Middle frontal gyrus (tissue), 1 donor: ENCODE results near the gene FSIP1.

Experiments
- DNase-seq: peaks from one replicate; pipeline ENCODE4 v3.0.0-alpha.2; 2015; ENCODE audit warnings: low spot score; ENCODE audit errors: extremely low spot score

Gene FSIP1

DNA sequence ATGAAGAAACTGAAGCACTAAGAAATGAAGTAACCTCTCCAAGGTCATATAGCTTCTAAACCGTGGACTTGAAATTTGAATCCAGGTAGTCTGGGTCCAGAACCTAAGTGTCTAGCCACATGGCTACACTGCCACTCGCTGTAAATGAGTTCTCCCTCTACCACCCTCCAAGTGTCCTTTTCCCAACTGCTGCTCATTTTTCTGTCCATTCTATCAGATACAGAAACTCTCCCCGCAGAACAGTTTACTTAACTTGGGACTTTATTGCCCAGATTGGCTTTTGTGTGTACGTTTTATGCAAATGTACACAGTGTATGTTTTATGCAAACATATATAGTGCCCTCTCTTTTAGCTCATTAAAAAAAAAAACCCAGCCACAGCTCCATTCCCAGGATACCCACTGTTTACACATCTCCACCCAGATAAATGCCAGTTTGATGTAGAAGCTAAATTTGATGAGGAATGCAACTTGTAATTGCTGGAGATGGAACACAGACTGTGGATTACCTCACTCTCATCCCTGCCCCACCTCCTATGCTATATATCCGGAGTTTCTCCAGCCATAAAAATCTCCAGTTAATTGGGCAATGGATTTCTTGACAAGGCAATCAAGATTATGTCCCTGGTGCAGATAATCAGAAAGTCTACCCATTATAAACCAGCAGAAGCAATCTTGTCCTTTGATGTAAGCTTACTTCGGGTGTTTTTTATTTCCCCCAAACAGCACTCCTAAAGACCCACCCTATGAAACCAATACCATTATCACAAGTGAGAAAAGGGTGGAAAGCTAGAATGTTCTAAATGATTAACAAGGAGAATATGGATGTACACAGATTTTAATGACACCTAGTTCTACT, 159.8 kb downstream of the FSIP1 start:
- DNase-seq: no peak

DNA sequence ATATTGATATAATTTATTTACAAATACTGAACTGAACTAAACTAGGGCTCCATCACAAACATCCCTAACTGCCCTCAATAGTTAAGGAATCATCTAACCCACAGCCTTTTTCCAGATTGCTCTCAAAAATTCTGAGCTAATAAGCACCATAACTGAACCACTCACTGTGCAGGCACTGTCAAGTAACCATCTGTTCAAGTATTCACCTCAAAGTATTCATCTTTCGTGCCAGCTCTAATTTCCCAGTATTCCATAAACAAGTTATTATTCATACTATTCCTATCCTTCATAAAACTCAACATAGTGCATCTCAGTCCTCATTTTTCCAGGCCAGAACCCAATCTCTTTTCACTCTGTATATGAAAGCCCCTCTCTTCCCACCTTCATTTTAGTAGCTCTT, 160.7 kb downstream of the FSIP1 start:
- DNase-seq: no peak

DNA sequence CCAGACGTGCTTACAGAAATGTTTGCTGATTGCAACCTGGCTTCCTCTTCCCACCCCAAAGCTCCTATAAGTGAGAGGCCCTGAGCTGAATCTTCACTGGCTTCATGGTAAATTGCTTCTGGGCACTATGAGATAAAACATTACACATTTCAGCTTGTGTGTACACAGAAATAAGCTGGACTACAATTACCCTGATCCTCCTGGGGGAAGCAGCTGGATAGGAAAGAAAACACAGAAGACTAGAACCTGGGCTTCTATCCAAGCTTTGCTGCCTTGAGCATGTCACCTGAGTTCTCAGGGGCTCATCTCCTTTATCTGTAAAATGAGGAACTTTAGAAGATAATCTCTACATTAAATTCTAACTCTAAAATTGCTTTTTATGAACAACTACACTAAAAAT, 161.4 kb downstream of the FSIP1 start:
- DNase-seq: no peak

DNA sequence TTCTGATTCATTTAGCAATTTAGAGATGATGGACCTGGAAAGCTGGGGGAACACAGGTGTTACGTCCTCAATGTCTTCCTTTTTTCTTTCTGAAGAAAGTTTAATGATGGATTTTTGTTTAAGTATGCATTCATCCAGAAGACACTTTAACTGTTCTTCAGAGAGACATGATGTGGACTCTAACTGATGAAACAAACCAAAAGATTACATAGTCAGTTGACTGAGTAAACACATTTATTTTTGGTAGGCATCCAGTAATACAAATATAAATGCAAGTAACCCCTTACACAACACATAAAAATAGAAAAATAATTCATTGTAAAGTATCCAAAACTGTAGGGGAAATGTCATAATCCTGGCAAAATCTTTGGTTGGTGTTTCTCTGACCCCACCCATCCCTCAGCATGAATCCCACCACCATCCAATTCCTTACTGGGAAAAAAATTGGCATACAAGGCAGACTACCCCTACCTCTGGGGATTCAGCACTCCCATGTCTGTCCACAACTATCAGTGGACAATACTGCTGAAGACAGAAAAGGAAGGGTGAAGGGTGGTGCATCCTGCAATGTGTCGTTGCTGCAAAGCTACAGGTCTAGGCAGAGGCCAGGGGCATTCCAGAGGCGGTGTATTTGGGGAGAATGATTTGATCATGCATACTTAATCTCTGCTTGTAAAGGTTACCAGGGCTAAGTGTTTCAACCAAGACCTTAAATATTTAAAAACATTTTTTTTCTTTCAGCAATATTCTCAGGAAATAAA, 164.4 kb downstream of the FSIP1 start:
- no peak for DNase-seq

DNA sequence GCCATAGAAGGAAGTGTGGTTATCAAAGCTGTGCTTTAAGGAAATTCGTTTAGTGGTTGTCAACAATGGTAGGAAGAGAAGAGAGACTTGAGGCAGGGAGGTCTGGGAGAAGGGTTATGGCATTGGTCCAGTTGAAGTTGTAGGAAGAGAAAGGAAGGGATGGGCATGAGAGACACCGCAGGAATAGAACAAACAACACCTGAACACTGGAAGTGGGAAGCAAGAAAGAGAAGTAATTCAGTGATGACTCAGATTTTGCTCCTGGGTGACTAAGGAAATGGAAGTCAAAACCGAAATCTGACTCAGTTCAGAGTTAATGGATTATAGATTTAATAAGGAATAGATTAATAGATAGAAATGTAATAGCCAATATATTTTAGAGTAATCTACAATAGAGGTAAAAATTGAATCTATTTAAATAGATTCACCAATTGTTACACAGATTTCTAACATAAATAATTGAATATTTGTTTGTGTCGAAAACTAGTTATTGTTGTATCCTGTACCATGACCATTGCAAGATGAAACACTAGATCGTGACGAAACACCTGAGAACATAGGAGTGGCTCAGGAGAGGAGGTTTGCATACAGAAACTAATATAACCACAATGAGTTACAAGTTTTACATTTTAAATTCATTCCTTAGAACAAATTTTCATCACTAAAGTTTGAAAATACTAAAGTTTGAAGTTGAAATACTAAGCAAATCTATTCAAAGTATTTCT, 165.7 kb downstream of the FSIP1 start:
- DNase-seq: no peak

DNA sequence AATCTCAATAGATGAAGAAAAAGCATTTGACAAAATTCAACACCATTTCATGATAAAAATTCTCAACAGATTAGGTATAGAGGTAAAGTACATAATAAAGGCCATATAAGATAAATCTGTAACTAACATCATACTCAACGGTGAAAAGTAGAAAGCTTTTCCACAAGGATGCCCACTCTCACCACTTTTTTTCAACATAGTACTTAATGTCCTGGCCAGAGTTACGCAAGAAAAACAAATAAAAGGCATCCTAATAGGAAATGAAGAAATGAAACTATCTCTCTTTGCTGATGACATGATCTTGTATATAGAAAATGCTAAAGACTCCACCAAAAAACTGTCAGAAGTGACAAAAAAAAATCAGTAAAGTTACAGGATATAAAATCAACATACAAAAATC, 168.8 kb downstream of the FSIP1 start:
- DNase-seq: no peak

DNA sequence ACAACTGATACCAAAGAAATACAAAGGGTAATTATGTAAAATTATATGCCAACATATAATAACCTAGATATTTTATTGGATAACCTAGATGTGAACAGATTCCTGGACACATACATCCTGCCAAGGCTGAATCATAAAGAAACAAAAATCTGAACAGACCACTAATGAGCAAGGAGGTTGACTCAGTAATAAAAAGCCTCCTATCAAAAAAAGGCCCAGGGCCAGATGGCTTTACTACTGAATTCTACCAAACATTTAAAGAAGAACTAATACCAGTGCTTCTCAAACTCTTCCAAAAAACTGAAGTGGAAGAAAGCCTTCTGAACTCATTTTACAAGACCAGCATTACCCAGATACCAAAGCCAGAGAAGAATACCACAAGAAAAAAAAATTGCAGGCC, 169.4 kb downstream of the FSIP1 start:
- no peak for DNase-seq

DNA sequence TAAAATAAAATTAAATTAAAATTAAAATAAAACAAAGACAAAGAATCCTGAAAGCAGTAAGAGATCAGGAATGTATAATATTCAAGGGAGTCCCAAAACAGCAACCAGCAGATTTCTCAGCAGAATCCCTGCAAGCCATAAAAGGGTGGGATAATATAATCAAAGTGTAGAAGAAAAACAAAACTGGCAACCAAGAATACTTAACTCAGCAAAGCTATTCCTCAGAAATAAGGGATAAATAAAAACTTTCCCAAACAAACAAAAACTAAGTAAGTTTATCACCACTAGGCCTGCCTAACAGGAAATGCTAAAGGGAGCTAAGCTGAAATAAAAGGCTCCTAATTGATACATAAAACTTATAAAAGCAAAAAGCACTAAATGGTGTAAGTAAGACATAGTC, 172.0 kb downstream of the FSIP1 start:
- DNase-seq: no peak

DNA sequence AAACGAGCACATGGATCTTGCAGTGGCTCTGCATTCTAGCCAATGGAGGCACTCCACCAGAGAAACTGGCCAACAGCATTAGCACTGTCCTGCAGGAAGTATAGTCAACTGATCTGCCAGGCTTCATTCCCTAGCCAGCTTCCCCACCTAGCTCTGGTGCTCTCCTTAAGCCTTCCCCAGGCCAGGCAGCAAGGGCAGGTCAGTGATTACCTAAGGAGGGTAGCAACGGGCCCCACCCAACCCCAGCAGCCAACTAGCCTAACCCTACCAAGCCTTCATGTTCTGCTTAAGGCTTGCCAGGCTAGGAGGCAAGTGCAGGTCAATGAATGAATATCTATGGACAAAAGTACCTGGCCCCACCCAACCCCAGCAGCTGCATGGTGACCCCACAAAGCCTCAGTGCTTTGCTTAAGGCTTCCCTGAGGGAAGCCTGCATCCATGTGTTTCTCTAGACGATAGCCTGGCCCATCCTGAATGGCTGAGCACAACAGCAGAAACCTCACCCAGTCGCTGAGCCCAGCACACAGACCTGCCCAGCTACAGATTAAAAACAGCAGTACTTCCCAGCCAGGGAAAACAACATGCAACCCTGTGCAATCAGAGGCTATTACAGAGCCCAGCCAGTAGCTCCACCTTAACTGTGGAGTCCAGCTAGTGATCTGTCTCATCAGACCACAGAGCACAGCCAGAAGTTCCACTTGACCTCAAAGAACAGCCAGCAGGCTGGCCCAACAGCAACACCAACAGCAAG, 173.3 kb downstream of the FSIP1 start:
- DNase-seq: no peak

DNA sequence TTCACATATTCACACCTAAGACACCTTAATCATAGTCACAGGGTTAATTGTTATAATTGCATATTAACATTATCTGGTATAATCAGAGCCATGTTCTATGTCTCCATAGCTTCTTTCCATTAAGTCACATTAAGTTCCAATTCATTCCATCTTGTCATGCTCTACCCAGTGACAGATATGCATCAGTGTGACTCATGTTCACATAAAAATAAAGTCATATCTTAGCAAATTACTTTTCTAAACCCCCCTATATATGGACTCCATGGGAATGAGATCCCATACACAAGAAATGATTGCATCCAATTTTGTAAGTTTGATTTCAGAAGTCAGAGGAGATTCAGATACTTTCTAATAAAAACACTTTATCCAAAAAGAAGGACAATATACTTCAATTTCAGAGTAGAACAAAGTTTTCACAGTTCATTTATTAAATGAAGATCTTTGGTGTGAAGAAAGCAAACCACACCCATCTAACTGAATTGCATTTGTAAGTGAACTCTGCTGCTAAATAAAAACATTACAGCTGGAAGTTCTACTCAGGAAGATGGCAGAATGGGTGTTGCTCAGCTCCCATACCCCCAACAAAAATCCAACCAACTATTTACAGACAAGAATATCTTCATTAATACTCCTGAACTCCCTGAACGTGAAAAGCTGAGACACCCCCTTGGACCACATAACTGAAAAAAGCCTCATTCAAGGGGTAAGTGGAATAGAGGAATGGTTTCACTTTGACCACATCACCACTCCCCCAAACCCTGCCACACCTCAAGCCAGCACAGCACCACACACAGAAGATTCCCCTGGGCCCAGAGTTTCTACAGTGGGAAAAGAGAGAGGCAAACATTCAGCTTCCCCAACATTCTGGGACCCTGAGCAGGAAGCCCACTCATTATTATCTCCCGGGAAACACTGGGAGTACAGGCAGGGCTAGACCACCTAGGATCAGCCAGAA, 174.2 kb downstream of the FSIP1 start:
- no peak for DNase-seq

DNA sequence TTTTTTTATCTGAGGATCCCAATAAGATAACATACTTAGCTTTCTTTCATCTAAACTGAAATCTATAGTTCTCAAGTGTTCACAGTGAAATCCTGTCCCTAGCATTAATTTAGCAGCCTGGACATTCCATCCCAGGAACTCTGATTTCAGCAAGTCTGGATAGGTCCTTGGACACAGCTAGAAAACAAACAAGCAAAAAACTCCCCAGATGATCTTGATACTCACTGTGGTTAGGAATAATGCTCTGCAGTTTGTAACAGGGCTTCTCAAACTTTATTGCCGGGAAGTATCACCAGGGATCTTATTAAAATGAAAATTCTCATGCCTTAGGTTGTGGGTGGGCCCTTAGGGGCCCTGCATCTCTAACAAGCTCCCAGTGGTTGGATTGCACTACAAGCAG, 177.5 kb downstream of the FSIP1 start:
- DNase-seq: no peak

DNA sequence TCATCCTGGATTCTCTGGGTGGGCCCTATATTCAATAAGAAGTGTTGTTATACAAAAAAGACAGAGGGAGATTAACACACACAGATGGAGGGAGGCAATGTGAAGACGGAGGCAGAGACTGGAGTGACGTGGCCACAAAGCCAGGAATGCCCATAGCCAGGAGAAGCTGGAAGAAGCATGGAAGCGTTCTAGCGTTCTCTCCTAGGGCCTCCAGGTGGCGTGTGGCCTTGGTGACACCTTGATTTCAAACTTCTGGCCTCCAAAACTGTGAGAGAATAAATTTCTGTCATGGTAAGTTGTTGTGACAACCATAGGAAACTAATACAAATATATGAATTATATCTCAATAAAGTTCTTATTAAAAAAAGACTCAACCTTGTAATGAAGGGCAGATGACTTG, 180.5 kb downstream of the FSIP1 start:
- no peak for DNase-seq

DNA sequence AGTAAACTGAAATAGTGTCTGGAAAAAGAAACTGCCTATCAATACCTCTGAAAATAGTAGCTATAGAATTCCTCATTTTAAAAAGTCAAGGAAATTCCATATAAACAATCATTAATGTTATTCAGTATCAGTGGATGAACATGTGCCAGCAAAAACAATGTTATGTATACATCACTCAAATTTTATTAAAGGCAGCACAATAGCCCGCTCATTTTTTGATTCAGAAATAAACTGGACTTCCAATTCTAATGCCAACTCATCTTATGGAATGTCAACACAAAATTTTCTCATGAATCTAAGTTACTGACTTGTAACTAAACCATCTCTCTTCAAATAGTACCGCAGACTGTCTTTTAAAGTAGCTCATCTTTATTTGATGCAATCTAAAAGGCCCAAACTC, 182.8 kb downstream of the FSIP1 start:
- DNase-seq: no peak

DNA sequence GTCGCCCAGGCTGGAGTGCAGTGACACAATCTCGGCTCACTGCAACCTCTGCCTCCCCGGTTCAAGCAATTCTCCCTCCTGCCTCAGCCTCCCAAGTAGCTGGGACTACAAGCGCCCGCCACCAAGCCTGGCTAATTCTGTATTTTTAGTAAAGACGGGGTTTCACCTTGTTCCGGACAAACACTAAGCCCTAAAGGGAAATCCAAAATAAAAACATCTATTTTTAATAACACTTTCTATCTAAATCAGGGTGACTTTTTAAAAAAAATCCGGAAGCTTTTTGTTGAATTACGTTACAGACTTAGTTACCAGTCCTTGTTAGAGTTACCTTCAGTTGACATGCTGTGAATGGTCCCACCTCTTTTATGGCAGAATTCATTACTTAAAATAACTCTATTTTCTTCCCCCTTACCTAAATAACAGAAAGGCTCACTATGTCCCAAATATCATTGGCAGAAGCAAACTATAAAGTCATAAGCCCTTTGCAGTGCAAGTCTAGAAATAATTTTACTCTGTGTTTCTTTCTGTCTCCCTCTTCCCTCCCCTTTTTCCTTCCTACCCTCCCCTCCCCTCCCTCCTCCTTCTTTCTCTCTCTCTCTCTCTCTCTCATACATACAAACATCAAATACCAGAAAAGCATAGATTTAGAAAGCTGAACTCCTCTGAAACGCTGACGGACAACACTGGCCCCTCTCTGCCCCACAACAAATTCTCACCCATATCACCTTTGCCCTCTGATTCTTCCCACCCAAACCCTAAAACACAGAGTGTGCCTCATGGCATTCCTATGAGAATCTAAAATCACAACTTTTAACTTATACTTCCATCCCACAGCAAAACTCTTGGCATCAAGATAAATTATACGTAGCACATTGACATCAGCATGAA, 183.4 kb downstream of the FSIP1 start:
- DNase-seq: no peak

DNA sequence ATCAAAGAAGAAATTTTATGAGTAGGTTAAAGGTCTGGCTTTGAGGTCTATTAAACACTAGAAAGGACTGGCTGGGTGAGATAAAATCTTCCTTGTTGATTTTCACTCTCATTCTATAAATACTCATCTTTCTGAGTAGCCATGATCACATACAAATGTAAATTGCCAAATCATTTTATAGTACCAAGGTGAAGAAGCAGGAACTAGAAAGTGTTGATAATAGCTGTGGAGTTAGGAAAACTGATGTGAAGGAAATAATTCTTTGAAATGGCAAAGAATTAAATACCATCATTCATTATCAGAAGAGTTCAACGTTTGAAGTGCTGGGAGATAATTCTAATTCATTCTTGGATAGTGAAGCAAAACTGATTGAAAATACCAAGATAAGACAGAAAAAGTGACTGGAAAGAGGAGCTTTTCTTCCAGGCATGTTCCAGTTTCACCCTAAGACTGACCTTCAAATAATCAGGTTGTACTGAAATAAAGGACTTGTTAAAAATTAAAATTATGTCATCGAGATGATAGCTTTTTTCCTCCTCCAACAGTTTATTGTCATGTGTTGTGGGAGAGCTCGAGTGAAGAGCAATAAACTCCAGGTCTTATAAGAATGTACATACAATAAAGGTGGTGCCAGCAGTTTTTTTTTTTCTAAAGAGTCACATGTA, 184.3 kb downstream of the FSIP1 start:
- DNase-seq: no peak

DNA sequence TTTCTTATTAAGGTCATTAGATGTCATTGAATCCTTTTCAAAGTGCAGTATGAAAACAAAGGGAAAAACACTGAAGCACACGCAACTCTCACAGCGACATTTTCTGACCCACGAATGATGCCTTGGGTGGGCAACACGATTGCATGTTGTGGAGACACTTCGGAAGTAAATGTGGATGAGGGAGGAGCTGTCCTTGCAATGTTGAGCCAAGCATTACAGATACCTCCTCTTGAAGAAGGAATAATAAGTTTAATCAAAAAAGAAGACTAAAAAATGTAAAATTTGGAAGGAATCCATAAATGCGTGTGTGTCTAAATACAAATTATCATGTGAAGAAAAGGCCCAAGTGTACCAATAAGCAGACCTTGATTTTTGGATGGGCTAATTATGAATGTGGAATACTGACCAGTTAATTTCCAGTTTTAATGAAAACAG, 184.9 kb downstream of the FSIP1 start:
- DNase-seq: no peak

DNA sequence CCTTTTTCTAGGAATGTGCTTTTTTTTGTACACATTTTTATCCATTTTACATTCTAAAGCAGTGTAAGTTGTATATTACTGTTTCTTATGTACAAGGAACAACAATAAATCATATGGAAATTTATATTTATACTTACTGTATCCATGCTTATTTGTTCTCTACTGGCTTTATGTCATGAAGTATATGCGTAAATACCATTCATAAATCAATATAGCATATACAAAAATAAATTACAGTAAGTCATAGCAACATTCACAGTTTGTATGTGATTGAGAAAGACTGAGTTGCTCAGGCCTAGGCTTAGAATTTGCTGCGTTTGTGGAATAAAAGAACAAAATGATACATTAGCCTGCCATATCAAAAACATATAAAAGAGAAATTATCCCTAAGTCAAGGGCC, 185.3 kb downstream of the FSIP1 start:
- no peak for DNase-seq

DNA sequence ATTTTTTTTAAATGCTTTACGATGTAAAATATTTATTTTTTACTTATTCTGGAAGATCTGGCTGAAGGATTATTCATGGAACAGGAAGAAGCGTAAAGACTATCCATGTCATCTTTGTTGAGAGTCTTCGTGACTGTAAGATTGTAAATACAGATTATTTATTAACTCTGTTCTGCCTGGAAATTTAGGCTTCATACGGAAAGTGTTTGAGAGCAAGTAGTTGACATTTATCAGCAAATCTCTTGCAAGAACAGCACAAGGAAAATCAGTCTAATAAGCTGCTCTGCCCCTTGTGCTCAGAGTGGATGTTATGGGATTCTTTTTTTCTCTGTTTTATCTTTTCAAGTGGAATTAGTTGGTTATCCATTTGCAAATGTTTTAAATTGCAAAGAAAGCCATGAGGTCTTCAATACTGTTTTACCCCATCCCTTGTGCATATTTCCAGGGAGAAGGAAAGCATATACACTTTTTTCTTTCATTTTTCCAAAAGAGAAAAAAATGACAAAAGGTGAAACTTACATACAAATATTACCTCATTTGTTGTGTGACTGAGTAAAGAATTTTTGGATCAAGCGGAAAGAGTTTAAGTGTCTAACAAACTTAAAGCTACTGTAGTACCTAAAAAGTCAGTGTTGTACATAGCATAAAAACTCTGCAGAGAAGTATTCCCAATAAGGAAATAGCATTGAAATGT, 186.1 kb downstream of the FSIP1 start:
- no peak for DNase-seq
